Fibroblast of the conjunctiva (primary cell): ENCODE data around the gene ESX1.
"Not testable (repeated sequence)": the region's sequence is repeated elsewhere in the genome, so short reads cannot be mapped to it uniquely, and the experiment has no call there.

ENCODE experiments used
- DNase-seq: peaks from one replicate; pipeline ENCODE4 v3.0.0-alpha.2; 2010; ENCODE audit warnings: low read depth

Gene ESX1

GRCh38 chrX:104254442-104255115 lies at the start of gene ESX1:
Gene ESX1, minus strand, starts transcription at chrX:104254933. Its CDS starts 84 bp downstream, at chrX:104254849.
- DNase-seq: no peak

GRCh38 chrX:104295636-104296035 lies 40.9 kb upstream of the ESX1 start:
- no peak for DNase-seq

- no peak for DNase-seq
Observed at GRCh38 chrX:104288961-104289360, 34.2 kb upstream of the ESX1 start.

GRCh38 chrX:104288269-104288668 lies 33.5 kb upstream of the ESX1 start:
- no peak for DNase-seq

GRCh38 chrX:104285201-104285600 lies 30.5 kb upstream of the ESX1 start:
- DNase-seq: no peak

GRCh38 chrX:104284507-104284906 lies 29.8 kb upstream of the ESX1 start:
- DNase-seq: no peak

- DNase-seq: no peak
Observed at GRCh38 chrX:104282166-104282725, 27.5 kb upstream of the ESX1 start.

- DNase-seq: no peak
Observed at GRCh38 chrX:104281564-104281963, 26.8 kb upstream of the ESX1 start.

GRCh38 chrX:104280609-104281008 lies 25.9 kb upstream of the ESX1 start:
- no peak for DNase-seq

GRCh38 chrX:104270916-104271512 lies 16.3 kb upstream of the ESX1 start:
- DNase-seq: peak; percentile 22

GRCh38 chrX:104270212-104270611 lies 15.5 kb upstream of the ESX1 start:
- no peak for DNase-seq

GRCh38 chrX:104255465-104255864 lies 732 bp upstream of the ESX1 start:
- DNase-seq: no peak

- no peak for DNase-seq
Observed at GRCh38 chrX:104253567-104254441, 929 bp downstream of the ESX1 start.

- no peak for DNase-seq
Observed at GRCh38 chrX:104250470-104250869, 4.3 kb downstream of the ESX1 start.

GRCh38 chrX:104230060-104230459 lies 24.7 kb downstream of the ESX1 start:
- DNase-seq: not testable (repeated sequence)

GRCh38 chrX:104211187-104211586 lies 43.5 kb downstream of the ESX1 start:
- DNase-seq: no peak

GRCh38 chrX:104205548-104205947 lies 49.2 kb downstream of the ESX1 start:
- no peak for DNase-seq
